Gastroesophageal sphincter (tissue), 4 donors: ENCODE data around the gene APBB1. TPM values are rescaled to one million over a fixed set of nuclear protein-coding genes. Genes with fewer than 3 reads are reported as not detected.

Experiments used
- ATAC-seq: fragments of 150-250 bp; one replicate; pipeline ENCODE4 v1.9.1; 2016; ENCODE audit warnings: mild to moderate bottlenecking, moderate library complexity
- H3K27ac ChIP-seq, 4 donors: fragments of 200-600 bp; sonication (generic) in 3 of 4; 1 replicate in 3 of 4; 2 replicates in 1 of 4; pipeline ENCODE4 v1.5.1; 2016 to 2019
- H3K27me3 ChIP-seq: fragments of 200-600 bp; sonication (generic); one replicate; pipeline ENCODE4 v1.5.1; 2019
- H3K36me3 ChIP-seq, 2 donors: fragments of 200-600 bp; sonication (generic); one replicate each; pipeline ENCODE4 v1.5.1; 2019; ENCODE audit warnings: control low read depth in 1 of 2
- H3K4me1 ChIP-seq, 3 donors: fragments of 200-600 bp; sonication (generic); 1 replicate in 2 of 3; 2 replicates in 1 of 3; pipeline ENCODE4 v1.5.1; 2016 to 2019; ENCODE audit warnings: control low read depth in 2 of 3
- H3K4me3 ChIP-seq, 2 donors: fragments of 200-600 bp; sonication (generic); one replicate each; pipeline ENCODE4 v1.5.1; 2019; ENCODE audit warnings: mild to moderate bottlenecking in 1 of 2, moderate library complexity in 1 of 2
- H3K9me3 ChIP-seq, 3 donors: fragments of 200-600 bp; sonication (generic); one replicate each; pipeline ENCODE4 v1.5.1; 2017 to 2019; ENCODE audit warnings: control low read depth in 2 of 3
- EP300 ChIP-seq: sonication (generic); formaldehyde crosslinking; IDR thresholded peaks from one replicate; pipeline ENCODE4 v1.6.1; 2017; ENCODE audit warnings: antibody characterized with exemption, mild to moderate bottlenecking
- POLR2A ChIP-seq, 2 donors: fragments of 450-650 bp; IDR thresholded peaks; one replicate each; pipeline ENCODE4 v1.6.1; 2017; ENCODE audit warnings: antibody characterized with exemption in 2 of 2, mild to moderate bottlenecking in 2 of 2, moderate library complexity in 1 of 2
- POLR2AphosphoS5 ChIP-seq: sonication (generic); formaldehyde crosslinking; IDR thresholded peaks from one replicate; pipeline ENCODE4 v1.6.1; 2017; ENCODE audit warnings: antibody characterized with exemption
- WGBS, 2 donors: methylation state at CpG; one replicate each; pipeline ENCODE4 v1.1.5; 2018; ENCODE audit warnings: low coverage in 1 of 2; 5-methylcytosine and 5-hydroxymethylcytosine counted together
- total RNA-seq, 4 donors: library from RNA; depleted of rRNA; stranded (reverse); fragments of >200 nt; gene quantifications; one replicate each; pipeline ENCODE4 v1.1.0, GENCODE V29; 2016
- TF ChIP-seq, protein P1 (sequence below), 4 experiments: fragments of 200-600 bp in 2 of 4; fragments of 450-650 bp in 2 of 4; sonication (generic) in 1 of 4; IDR thresholded peaks; one replicate each; pipeline ENCODE4 v1.5.1; 2017 to 2019; ENCODE audit warnings: antibody characterized with exemption in 4 of 4, mild to moderate bottlenecking in 2 of 4, moderate library complexity in 2 of 4

Gene APBB1
- total RNA-seq, 4 donors from 2014 or later = 55.9 to 149 (median 73.1) TPM

GRCh38 chr11:6345366-6345765 is 73.5 kb downstream of the APBB1 start:
- no peaks in the 10 kb centered on the region for H3K27me3 ChIP-seq
- 91 to 100% methylated on average over 1 of the region's 1 CpG for WGBS, 2 donors
- H3K4me3 ChIP-seq = no peak overlapping the region
- no peaks in the 10 kb centered on the region for H3K4me1 ChIP-seq
- no peak for ATAC-seq
- H3K27ac ChIP-seq = no peak overlapping the region
- H3K9me3 ChIP-seq = no peaks in the 10 kb centered on the region
- no peak for TF ChIP-seq POLR2AphosphoS5
- TF ChIP-seq POLR2A (IDR thresholded peaks at IDR 0.05) = no peak
- no peak for TF ChIP-seq EP300
- TF ChIP-seq, protein P1, sequence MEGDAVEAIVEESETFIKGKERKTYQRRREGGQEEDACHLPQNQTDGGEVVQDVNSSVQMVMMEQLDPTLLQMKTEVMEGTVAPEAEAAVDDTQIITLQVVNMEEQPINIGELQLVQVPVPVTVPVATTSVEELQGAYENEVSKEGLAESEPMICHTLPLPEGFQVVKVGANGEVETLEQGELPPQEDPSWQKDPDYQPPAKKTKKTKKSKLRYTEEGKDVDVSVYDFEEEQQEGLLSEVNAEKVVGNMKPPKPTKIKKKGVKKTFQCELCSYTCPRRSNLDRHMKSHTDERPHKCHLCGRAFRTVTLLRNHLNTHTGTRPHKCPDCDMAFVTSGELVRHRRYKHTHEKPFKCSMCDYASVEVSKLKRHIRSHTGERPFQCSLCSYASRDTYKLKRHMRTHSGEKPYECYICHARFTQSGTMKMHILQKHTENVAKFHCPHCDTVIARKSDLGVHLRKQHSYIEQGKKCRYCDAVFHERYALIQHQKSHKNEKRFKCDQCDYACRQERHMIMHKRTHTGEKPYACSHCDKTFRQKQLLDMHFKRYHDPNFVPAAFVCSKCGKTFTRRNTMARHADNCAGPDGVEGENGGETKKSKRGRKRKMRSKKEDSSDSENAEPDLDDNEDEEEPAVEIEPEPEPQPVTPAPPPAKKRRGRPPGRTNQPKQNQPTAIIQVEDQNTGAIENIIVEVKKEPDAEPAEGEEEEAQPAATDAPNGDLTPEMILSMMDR (IDR thresholded peaks at IDR 0.05) = no peak
- H3K36me3 ChIP-seq = peaks cover 0 to 29% of the 10 kb centered on the region in 2 donors

Other genes with a start within 250 kb of the APBB1 start
- gene OR52B2, start 248.8 kb downstream of the APBB1 start, total RNA-seq = not detected
- not detected for gene OR52W1, start 219.9 kb downstream of the APBB1 start, total RNA-seq
- not detected for gene C11orf42, start 213.5 kb downstream of the APBB1 start, total RNA-seq
- 10 to 100 TPM; 13.0 to 50.4 (median 20.0) TPM for gene FHIP1B, start 184.5 kb downstream of the APBB1 start, total RNA-seq
- gene CNGA4, start 180.0 kb downstream of the APBB1 start, total RNA-seq = under 1 TPM in 1 of 4 donors, not detected in 3; 0.73 TPM
- under 1 TPM in 2 of 4 donors, not detected in 2; 0.16 to 0.22 TPM for gene CCKBR, start 159.3 kb downstream of the APBB1 start, total RNA-seq
- 100 to 1,000 TPM; 164 to 313 (median 211) TPM for gene CAVIN3, start 98.6 kb downstream of the APBB1 start, total RNA-seq
- 10 to 100 TPM; 26.6 to 37.8 (median 33.5) TPM for gene SMPD1, start 28.6 kb downstream of the APBB1 start, total RNA-seq
- gene HPX, start 21.9 kb upstream of the APBB1 start, total RNA-seq = 1 to 10 TPM in 1 of 4 donors, under 1 TPM in 1, not detected in 2; 0.31 to 3.6 TPM
- 10 to 100 TPM; 19.9 to 31.7 (median 23.7) TPM for gene TRIM3, start 54.8 kb upstream of the APBB1 start, total RNA-seq
- gene ARFIP2, start 62.2 kb upstream of the APBB1 start, total RNA-seq = 10 to 100 TPM; 35.7 to 55.1 (median 51.2) TPM
- 10 to 100 TPM; 37.3 to 69.0 (median 47.0) TPM for gene TIMM10B, start 62.4 kb upstream of the APBB1 start, total RNA-seq
- gene DNHD1, start 78.2 kb upstream of the APBB1 start, total RNA-seq = 10 to 100 TPM in 2 of 4 donors, 1 to 10 TPM in 2; 2.9 to 20.9 (median 9.8) TPM
- 10 to 100 TPM; 25.7 to 32.4 (median 28.1) TPM for gene RRP8, start 184.5 kb upstream of the APBB1 start, total RNA-seq
- gene ILK, start 184.7 kb upstream of the APBB1 start, total RNA-seq = 100 to 1,000 TPM; 395 to 658 (median 466) TPM
- 10 to 100 TPM; 21.7 to 41.1 (median 35.4) TPM for gene TAF10, start 193.1 kb upstream of the APBB1 start, total RNA-seq
- gene TPP1, start 200.3 kb upstream of the APBB1 start, total RNA-seq = 10 to 100 TPM; 67.6 to 84.4 (median 76.9) TPM
- gene DCHS1, start 236.7 kb upstream of the APBB1 start, total RNA-seq = 10 to 100 TPM; 22.2 to 59.8 (median 37.8) TPM